Kidney (tissue), 14 donors: ENCODE results near the gene IMP4. TPM values are rescaled to one million over a fixed set of nuclear protein-coding genes. Genes with fewer than 3 reads are reported as not detected.

ENCODE experiments used
- DNase-seq, 5 donors: peaks; one replicate each; pipeline ENCODE4 v3.0.0-alpha.2; 2013 to 2020
- FAIRE-seq: peaks from 2 replicates; lab custom pipeline; 2012; peaks lifted over from hg19 to GRCh38; lab: Jason Lieb, UNC
- H3K27ac ChIP-seq, 2 donors: one replicate each; pipeline ENCODE4 v1.7.0; 2013; ENCODE audit warnings: low read depth in 2 of 2, low read length in 2 of 2, inconsistent platforms in 1 of 2
- H3K27me3 ChIP-seq: one replicate; pipeline ENCODE4 v1.7.1; 2013; ENCODE audit warnings: low read length, inconsistent platforms; ENCODE audit not compliant: control insufficient read depth, insufficient read depth
- H3K36me3 ChIP-seq, 3 donors: one replicate each; pipeline versions ENCODE4 v1.7.0 to v1.7.1; 2013; ENCODE audit warnings: low read length in 3 of 3, control low read depth in 1 of 3, inconsistent platforms in 1 of 3; ENCODE audit not compliant: insufficient read depth in 3 of 3, control insufficient read depth in 2 of 3
- H3K4me1 ChIP-seq, 3 donors: one replicate each; pipeline versions ENCODE4 v1.7.0 to v1.7.1; 2013; ENCODE audit warnings: low read length in 3 of 3, inconsistent platforms in 1 of 3, low read depth in 1 of 3; ENCODE audit not compliant: control insufficient read depth in 2 of 3, insufficient read depth in 2 of 3
- H3K4me3 ChIP-seq, 3 donors: one replicate each; pipeline versions ENCODE4 v1.7.0 to v1.8.1; 2013; ENCODE audit warnings: low read length in 3 of 3, control low read depth in 1 of 3, inconsistent platforms in 1 of 3
- H3K9ac ChIP-seq, 3 donors: one replicate each; pipeline versions ENCODE4 v1.7.0 to v1.7.1; 2013; ENCODE audit warnings: low read length in 3 of 3, control low read depth in 1 of 3, inconsistent platforms in 1 of 3
- H3K9me3 ChIP-seq, 3 donors: one replicate each; pipeline versions ENCODE4 v1.7.0 to v1.7.1; 2013; ENCODE audit warnings: low read length in 3 of 3, control low read depth in 1 of 3, inconsistent platforms in 1 of 3; ENCODE audit not compliant: control insufficient read depth in 2 of 3, insufficient read depth in 1 of 3
- CTCF ChIP-seq: IDR thresholded peaks from 3 replicates; pipeline ENCODE4 v1.5.1; 2012; ENCODE audit warnings: mild to moderate bottlenecking, moderate library complexity, borderline replicate concordance; ENCODE audit not compliant: insufficient read depth; ENCODE audit errors: extremely low read depth
- intact Hi-C: fragments of 100-400 bp; cut with DNase I; formaldehyde crosslinking; loops from one replicate; pipeline ENCODE4 v1.11.1; 2022
- polyA plus RNA-seq: library from polyadenylated mRNA; stranded (reverse); fragments of 350-450 nt; fragmentation: Illumina TruSeq; extraction: RNeasy Lipid Tissue Mini Kit (QIAGEN cat#74804); gene quantifications from one replicate; pipeline ENCODE4 v1.2.3, GENCODE V29; 2014; ENCODE audit warnings: low read depth, low replicate concordance; ENCODE audit not compliant: insufficient read depth
- total RNA-seq: library from RNA; stranded (reverse); fragmentation: NEBNext Ultra II Directional; extraction: Animal tissue kit (Norgen Biotek cat#: 25700); gene quantifications from one replicate; pipeline ENCODE4 v1.2.1, GENCODE V29; 2021
- donor health status: control.
- donor health status: control.
- donor health status: control.
- donor health status: control.
- donor health status: control.
- donor health status: DM: yes; HTN: yes; CAD: no.
- donor health status: Normal renal cell carcinoma (clear cell type).

The IMP4 gene
- total and polyA plus RNA-seq, 2 donors from 2014 or later = 59.7 to 60.1 TPM

DNA sequence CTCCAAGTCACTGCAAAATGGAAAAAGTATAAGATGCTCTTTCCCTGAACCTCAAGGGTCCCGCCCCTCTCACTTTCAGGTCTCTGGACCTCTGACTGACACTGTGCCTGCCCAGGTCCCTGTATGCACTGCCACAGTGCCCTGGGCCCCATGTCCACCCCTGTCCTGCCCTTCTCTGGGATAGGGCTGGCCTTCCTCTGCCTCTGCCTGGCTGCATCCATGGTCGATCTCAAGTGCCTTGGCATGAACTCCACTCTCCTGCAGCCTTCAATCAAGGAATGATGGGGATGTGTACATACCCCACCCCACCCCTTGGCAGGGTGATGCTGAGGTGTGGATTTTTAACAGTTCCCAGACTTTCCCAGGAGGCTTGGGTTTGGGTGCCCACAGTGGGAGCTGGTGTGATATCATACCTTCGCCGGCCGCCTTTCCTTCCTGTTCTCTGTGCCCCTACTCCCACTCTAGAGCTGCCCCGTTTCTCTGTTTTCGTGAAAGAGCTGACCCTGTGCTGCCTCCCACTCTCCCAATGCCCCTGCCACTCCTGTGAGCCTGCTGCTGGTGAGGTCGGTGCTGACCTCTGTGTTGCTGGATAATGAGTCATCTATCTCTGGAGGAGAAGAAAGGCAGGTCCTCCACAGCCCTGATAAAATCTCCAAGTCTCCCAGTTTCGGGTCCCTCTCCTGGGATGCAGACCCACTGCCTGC lies 32.0 kb downstream of the IMP4 start:
- Histone ChIP-seq H3K9ac (no peak overlapping the region), H3K4me3 (no peak overlapping the region), H3K27ac (no peak overlapping the region), H3K36me3 (peaks cover 0 to 3% (median 0%) of the 10 kb centered on the region in 3 donors), H3K27me3 (no peaks in the 10 kb centered on the region), H3K4me1 (peaks cover 0 to 22% (median 4%) of the 10 kb centered on the region in 3 donors), H3K9me3 (no peaks in the 10 kb centered on the region)
- FAIRE-seq = no peak
- intact Hi-C loops = no loop called here
- DNase-seq = peak in 1 of 5 donors; percentile 48
- no peak for TF ChIP-seq CTCF

- Histone ChIP-seq H3K27ac (no peak overlapping the region), H3K27me3 (no peaks in the 10 kb centered on the region), H3K9ac (no peak overlapping the region), H3K36me3 (no peaks in the 10 kb centered on the region), H3K4me3 (no peak overlapping the region), H3K4me1 (peaks cover 0 to 22% (median 4%) of the 10 kb centered on the region in 3 donors), H3K9me3 (no peaks in the 10 kb centered on the region)
- DNase-seq (peak in 1 of 5 donors; percentile 38), FAIRE-seq (no peak)
- TF ChIP-seq CTCF = no peak
- intact Hi-C loops = no loop called here
Observed at GRCh38 chr2:130375291-130376266, 32.9 kb downstream of the IMP4 start.

DNA sequence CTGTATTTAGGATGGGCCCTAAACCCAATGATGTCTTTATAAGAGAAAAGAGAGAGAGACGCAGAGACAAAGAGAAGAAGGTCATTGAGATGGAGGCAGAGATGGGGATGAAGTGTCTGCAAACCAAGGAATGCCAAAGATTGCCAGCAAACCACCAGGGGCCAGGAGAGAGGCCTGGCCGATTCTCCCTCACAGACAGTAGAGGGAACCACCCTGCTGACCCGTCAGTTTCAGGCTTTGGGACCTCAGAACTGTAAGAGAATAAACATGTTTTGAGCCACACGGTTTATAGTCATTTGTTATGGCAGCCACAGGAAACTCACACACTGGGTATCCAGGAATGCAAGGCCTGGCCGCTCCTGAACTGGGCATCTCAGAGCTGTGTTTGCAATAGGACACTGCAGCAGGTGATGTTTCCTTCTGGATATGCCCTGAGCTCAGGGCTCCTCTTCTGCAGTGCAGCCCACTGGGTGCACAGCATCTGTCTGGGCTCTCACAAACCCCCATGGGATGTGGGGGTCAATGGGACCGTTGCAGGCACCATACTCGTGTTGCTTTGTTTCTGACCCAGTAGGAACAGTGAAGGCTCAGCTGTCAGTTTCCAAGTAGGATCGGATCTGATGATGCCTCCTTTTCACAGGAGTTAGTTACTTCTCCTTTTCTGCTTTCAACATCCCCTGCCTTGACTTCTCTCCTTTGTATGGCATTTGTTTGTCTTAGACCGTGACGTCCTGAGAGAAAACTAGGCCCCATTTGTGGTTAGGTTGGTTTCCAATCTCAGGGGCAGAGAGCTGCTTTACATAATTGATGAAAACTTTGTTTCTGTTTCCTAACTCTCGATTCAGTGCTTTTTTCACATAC lies 34.0 kb downstream of the IMP4 start:
- Histone ChIP-seq H3K4me3 (no peak overlapping the region), H3K4me1 (peaks cover 0 to 12% (median 0%) of the 10 kb centered on the region in 3 donors), H3K9me3 (no peaks in the 10 kb centered on the region), H3K36me3 (no peaks in the 10 kb centered on the region), H3K27ac (no peak overlapping the region), H3K9ac (no peak overlapping the region), H3K27me3 (no peaks in the 10 kb centered on the region)
- no peak for TF ChIP-seq CTCF
- FAIRE-seq = no peak
- peak in 1 of 5 donors; percentile 17 for DNase-seq
- intact Hi-C loops = no loop called here
